NCI-H2196 treated with DMSO at 0.1 percent for 48 hours (cell line): ENCODE measurements around the gene CLRN3.

Source experiments
- DNase-seq: peaks from one replicate; lab custom pipeline; 2025; ENCODE audit not compliant: unreplicated experiment; lab: John Stamatoyannopoulos, UW

The CLRN3 gene

GRCh38 chr10:127903789-127904188 is 11.0 kb upstream of the CLRN3 start:
- DNase-seq: no peak

GRCh38 chr10:127899766-127900387 is 7.1 kb upstream of the CLRN3 start:
- DNase-seq: no peak

- no peak for DNase-seq
Measured at GRCh38 chr10:127897177-127897576, 4.4 kb upstream of the CLRN3 start.

- DNase-seq: no peak
Measured at GRCh38 chr10:127896590-127896989, 3.8 kb upstream of the CLRN3 start.

- DNase-seq: no peak
Measured at GRCh38 chr10:127894146-127894545, 1.4 kb upstream of the CLRN3 start.

- no peak for DNase-seq
Measured at GRCh38 chr10:127890832-127891334, 1.9 kb downstream of the CLRN3 start.

- DNase-seq: no peak
Measured at GRCh38 chr10:127890216-127890615, 2.5 kb downstream of the CLRN3 start.

GRCh38 chr10:127889605-127890195 is 3.0 kb downstream of the CLRN3 start:
- DNase-seq: no peak

GRCh38 chr10:127888521-127889312 is 4.0 kb downstream of the CLRN3 start:
- DNase-seq: no peak

GRCh38 chr10:127887541-127888415 is 5.0 kb downstream of the CLRN3 start:
- no peak for DNase-seq

GRCh38 chr10:127886371-127887051 is 6.2 kb downstream of the CLRN3 start:
- no peak for DNase-seq

- no peak for DNase-seq
Measured at GRCh38 chr10:127884501-127884900, 8.2 kb downstream of the CLRN3 start.

GRCh38 chr10:127883516-127883915 is 9.2 kb downstream of the CLRN3 start:
- DNase-seq: no peak

- no peak for DNase-seq
Measured at GRCh38 chr10:127882801-127883459, 9.8 kb downstream of the CLRN3 start.

GRCh38 chr10:127882391-127882790 is 10.3 kb downstream of the CLRN3 start:
- no peak for DNase-seq

GRCh38 chr10:127881262-127881661 is 11.5 kb downstream of the CLRN3 start:
- DNase-seq: no peak

- DNase-seq: no peak
Measured at GRCh38 chr10:127880557-127880956, 12.2 kb downstream of the CLRN3 start.

GRCh38 chr10:127878475-127879055 is 14.2 kb downstream of the CLRN3 start:
- DNase-seq: no peak

GRCh38 chr10:127877699-127878098 is 15.0 kb downstream of the CLRN3 start:
- DNase-seq: no peak

GRCh38 chr10:127877116-127877515 is 15.6 kb downstream of the CLRN3 start:
- DNase-seq: no peak
